ENCODE data around the gene ZNF274. TPM values are rescaled to one million over a fixed set of nuclear protein-coding genes. Genes with fewer than 3 reads are reported as not detected.

Gene ZNF274
- total and polyA plus RNA-seq, 9 of the 15 experiments (the other 6 are each of a cell fraction or from before 2014, with no cell fraction given) = 5.2 to 37.0 (median 28.1) TPM

- TF ChIP-seq MAZ (CRISPR knock-in tag; conservative IDR thresholded peaks at IDR 0.05 in 1 of 2, IDR thresholded peaks at IDR 0.05 in 1 of 2) (peak in 1 of 2 experiments; percentile 65; a peak in 3 of 4 replicates), POLR2B (IDR thresholded peaks at IDR 0.05; ENCODE audit: low read depth, partially characterized antibody) (peak; percentile 47), CTCFL (IDR thresholded peaks at IDR 0.05; ENCODE audit: borderline replicate concordance, insufficient read depth, low read depth, low read length, poor library complexity, severe bottlenecking) (no peak), ESRRB (CRISPR knock-in tag; IDR thresholded peaks at IDR 0.05; ENCODE audit: borderline replicate concordance) (no peak), KLF6 (CRISPR knock-in tag; IDR thresholded peaks at IDR 0.05; ENCODE audit: borderline replicate concordance) (no peak), PHF20 (IDR thresholded peaks at IDR 0.05; ENCODE audit: partially characterized antibody) (peak; percentile 40), ATF2 (CRISPR knock-in tag; IDR thresholded peaks at IDR 0.05) (no peak), ELF1 (tag; IDR thresholded peaks at IDR 0.05) (no peak), BRD4 (IDR thresholded peaks at IDR 0.05) (no peak), NFIC (IDR thresholded peaks at IDR 0.05) (peak; percentile 20; the same call in 1 of the 2 replicates)
- TF ChIP-seq, protein P1, sequence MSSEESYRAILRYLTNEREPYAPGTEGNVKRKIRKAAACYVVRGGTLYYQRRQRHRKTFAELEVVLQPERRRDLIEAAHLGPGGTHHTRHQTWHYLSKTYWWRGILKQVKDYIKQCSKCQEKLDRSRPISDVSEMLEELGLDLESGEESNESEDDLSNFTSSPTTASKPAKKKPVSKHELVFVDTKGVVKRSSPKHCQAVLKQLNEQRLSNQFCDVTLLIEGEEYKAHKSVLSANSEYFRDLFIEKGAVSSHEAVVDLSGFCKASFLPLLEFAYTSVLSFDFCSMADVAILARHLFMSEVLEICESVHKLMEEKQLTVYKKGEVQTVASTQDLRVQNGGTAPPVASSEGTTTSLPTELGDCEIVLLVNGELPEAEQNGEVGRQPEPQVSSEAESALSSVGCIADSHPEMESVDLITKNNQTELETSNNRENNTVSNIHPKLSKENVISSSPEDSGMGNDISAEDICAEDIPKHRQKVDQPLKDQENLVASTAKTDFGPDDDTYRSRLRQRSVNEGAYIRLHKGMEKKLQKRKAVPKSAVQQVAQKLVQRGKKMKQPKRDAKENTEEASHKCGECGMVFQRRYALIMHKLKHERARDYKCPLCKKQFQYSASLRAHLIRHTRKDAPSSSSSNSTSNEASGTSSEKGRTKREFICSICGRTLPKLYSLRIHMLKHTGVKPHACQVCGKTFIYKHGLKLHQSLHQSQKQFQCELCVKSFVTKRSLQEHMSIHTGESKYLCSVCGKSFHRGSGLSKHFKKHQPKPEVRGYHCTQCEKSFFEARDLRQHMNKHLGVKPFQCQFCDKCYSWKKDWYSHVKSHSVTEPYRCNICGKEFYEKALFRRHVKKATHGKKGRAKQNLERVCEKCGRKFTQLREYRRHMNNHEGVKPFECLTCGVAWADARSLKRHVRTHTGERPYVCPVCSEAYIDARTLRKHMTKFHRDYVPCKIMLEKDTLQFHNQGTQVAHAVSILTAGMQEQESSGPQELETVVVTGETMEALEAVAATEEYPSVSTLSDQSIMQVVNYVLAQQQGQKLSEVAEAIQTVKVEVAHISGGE (CRISPR knock-in tag; IDR thresholded peaks at IDR 0.05) = no peak
- TF ChIP-seq, protein P2, sequence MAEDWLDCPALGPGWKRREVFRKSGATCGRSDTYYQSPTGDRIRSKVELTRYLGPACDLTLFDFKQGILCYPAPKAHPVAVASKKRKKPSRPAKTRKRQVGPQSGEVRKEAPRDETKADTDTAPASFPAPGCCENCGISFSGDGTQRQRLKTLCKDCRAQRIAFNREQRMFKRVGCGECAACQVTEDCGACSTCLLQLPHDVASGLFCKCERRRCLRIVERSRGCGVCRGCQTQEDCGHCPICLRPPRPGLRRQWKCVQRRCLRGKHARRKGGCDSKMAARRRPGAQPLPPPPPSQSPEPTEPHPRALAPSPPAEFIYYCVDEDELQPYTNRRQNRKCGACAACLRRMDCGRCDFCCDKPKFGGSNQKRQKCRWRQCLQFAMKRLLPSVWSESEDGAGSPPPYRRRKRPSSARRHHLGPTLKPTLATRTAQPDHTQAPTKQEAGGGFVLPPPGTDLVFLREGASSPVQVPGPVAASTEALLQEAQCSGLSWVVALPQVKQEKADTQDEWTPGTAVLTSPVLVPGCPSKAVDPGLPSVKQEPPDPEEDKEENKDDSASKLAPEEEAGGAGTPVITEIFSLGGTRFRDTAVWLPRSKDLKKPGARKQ (CRISPR knock-in tag; IDR thresholded peaks at IDR 0.05) = no peak
- TF ChIP-seq, protein P3, sequence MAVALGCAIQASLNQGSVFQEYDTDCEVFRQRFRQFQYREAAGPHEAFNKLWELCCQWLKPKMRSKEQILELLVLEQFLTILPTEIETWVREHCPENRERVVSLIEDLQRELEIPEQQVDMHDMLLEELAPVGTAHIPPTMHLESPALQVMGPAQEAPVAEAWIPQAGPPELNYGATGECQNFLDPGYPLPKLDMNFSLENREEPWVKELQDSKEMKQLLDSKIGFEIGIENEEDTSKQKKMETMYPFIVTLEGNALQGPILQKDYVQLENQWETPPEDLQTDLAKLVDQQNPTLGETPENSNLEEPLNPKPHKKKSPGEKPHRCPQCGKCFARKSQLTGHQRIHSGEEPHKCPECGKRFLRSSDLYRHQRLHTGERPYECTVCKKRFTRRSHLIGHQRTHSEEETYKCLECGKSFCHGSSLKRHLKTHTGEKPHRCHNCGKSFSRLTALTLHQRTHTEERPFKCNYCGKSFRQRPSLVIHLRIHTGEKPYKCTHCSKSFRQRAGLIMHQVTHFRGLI (CRISPR knock-in tag; IDR thresholded peaks at IDR 0.05) = no peak
- TF ChIP-seq, protein P4, sequence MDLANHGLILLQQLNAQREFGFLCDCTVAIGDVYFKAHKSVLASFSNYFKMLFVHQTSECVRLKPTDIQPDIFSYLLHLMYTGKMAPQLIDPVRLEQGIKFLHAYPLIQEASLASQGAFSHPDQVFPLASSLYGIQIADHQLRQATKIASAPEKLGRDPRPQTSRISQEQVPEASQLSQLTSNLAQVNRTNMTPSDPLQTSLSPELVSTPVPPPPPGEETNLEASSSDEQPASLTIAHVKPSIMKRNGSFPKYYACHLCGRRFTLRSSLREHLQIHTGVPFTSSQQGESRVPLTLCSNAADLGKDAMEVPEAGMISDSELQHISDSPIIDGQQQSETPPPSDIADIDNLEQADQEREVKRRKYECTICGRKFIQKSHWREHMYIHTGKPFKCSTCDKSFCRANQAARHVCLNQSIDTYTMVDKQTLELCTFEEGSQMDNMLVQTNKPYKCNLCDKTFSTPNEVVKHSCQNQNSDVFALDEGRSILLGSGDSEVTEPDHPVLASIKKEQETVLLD (IDR thresholded peaks at IDR 0.05) = peak; percentile 69
Observed at GRCh38 chr19:58150328-58150921, 32.4 kb upstream of the ZNF274 start, which contains the start of gene ZNF329 (continued).
